ENCODE results near the gene MGMT. TPM values are rescaled to one million over a fixed set of nuclear protein-coding genes. Genes with fewer than 3 reads are reported as not detected.

MGMT gene
- polyA plus RNA-seq, 3 donors, result 11.7 to 28.1 (median 22.7) TPM

DNA sequence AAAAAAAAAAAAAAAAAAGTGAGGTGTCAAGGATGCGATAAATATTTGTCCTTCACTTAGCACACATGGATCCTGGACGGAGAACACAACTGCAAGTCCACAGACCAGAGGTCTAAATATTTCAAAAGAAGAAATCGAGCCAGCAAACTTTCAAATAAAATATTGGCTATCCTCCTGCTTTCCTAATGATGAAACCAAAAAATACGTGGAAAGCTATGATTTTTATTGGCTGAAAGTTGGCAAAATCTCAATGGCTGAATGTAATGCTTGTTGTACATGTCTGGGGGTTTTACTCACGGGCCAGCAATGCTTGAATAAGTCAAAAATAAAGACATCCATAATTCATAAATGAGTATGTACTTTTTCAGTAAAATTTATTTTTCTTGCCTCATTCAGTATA is 19.0 kb upstream of the MGMT start:
- no peak overlapping the region for H3K27ac ChIP-seq (ENCODE audit: low read depth, low read length)
- 74 to 87% (median 77%) methylated on average over 5 of the region's 5 CpGs for WGBS, 3 donors

DNA sequence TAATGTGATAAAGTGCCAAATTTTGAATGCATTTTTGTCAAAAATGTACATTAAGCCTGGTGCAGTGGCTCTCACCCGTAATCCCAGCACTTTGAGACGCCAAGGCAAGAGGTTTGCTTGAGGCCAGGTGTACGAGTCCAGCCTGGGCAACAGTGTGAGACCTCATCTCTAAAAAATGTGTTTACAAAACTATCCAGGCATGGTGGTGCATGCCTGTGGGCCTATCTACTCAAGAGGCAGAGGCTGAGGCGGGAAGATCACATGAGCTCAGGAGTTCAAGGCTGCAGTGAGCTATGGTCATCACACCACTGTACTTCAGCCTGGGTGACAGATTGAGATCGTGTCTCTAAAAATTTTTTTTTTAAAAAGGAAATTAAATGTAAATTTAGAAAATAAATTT is 18.5 kb upstream of the MGMT start:
- no peak overlapping the region for H3K27ac ChIP-seq (ENCODE audit: low read depth, low read length)
- 90 to 96% (median 96%) methylated on average over 5 of the region's 5 CpGs for WGBS, 3 donors

DNA sequence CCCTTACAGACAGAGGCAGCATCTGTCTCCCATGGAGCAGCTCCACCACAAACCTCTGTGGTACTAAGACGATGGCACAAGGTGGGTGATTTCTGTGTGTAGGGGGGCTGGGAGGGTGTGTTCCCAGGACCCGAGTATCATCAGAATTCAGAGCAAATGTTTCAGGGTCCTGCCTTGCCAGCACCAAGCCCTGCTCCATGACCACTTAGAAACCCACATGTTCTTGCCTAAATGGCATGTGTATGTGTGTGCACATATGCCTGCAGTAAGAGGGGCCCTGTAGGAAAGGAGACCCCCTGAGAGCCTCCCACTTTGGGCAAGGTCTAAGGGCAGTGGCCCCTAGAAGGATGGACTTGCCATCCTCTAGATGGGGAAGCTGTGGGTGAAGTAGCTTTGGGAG is 17.1 kb upstream of the MGMT start:
- H3K27ac ChIP-seq (ENCODE audit: low read depth, low read length), result no peak overlapping the region
- WGBS, 3 donors, result 70 to 87% (median 82%) methylated on average over 2 of the region's 2 CpGs

DNA sequence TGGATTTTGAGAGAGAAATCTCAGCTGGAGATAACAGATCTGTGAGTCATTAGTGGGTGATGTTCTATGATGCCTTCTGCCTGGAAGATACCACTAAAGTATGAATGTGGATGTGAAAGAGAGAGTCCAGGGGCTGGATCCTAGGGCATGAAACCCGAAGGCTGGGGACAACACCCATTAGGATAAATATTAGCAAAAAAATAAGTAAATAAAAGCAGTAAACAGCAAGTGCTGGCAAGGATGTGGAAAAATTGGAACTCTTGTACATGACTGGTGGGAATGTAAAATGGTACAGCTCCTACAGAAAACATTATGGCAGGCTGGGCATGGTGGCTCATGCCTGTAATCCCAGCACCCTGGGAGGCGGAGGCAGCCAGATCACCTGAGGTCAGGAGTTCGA is 16.6 kb upstream of the MGMT start:
- no peak overlapping the region for H3K27ac ChIP-seq (ENCODE audit: low read depth, low read length)
- WGBS, 3 donors, result 90 to 95% (median 90%) methylated on average over 3 of the region's 3 CpGs

DNA sequence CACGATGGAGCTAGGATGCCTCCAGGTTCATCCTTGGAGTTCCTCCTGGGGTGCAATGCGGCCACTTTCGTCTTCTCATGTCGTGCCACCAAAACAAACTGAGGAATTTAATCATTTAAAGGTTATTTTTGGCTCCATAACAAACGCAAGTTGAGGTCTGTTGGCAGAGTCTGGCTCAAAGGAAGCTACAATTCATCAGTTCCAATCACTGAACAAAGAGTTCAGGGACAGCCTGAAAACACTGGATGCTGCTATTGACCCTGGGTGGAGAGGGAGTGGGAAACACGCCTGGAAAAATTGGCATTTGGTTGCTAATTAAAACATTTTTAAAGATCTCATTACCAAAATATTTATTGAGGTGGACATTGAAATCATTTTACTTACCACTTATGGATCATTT is 11.4 kb upstream of the MGMT start:
- H3K27ac ChIP-seq (ENCODE audit: low read depth, low read length), result no peak overlapping the region
- WGBS, 3 donors, result 59 to 68% (median 67%) methylated on average over 6 of the region's 6 CpGs

DNA sequence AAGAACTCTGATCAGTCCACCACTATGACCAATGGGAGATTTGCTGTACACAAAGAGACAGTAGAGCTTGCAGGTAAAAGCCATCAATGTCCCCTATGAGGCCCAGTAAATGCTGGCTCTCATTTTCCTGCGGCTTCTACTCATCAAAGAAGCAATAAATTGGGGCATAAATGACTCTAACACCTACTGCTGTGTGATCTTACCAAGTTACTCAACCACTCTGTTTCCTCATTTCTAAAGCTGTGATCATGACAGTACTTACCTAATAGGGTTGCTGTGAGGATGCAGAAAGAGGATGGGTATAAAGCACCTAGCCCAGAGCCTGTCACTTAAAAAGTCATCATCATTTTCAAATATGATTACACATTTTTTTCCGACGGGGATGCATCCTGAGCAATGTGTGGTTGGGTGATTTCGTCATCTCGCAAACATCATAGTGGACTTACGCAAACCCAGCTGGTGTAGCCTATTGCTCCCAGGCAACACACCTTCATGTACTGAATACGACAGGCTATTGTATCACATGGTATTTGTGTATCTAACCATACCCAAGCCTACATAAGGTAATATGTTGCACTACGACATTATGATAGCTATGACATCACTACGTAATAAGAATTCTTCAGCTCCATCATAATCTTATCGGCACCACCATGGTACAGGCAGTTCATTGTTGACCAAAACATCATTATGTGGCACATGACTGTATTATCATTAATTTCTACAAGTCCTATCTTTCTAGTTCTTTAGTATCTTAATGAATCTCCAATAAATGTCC is 7.1 kb upstream of the MGMT start:
- no peak overlapping the region for H3K27ac ChIP-seq (ENCODE audit: low read depth, low read length)
- WGBS, 3 donors, result 78 to 87% (median 87%) methylated on average over 10 of the region's 10 CpGs

DNA sequence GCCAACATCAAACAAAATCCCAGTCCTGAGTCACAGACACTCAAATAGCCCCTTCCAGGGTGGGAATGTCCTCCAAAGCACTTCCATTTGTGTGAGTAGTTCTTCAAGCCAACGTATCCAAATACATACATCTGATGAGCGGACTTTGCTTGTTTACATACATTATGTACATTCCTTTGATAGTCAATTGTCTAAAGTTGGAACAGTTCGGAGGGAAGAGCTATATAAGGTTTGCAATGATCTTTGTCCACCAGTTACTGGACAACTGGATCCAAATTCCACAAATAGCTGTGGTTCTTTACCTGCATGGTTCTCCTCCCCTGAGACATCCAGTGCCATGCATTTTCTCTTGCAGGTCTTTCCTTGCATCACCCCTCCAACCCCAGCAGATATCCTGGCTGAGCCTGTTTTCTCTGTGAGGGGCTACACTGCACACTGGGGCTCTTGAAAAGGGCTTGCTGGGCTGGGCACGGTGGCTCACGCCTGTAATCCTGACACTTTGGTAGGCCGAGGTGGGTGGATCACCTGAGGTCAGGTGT is 4.7 kb upstream of the MGMT start:
- no peak overlapping the region for H3K27ac ChIP-seq (ENCODE audit: low read depth, low read length)
- WGBS, 3 donors, result 83 to 94% (median 93%) methylated on average over 6 of the region's 6 CpGs

DNA sequence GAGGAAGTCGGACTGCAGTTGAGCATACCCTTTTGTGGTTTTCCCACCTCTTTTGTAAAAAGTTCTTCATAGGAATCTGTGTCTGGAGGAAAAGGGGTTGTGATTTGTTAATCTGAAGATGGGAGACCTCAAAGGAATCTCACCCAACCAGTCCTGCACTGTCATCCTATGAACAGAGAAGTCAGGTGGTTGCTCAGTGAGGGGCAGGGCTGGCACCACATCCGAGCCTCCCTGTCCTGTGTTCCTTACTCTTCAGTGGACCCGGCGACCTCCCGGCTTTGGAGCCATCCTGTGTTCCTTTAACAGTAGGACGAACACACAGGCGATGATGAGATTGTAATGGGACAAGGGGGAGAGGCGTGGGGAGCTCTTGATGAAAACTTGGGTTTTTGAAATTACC is 2.8 kb upstream of the MGMT start:
- H3K27ac ChIP-seq (ENCODE audit: low read depth, low read length), result no peak overlapping the region
- 81 to 96% (median 92%) methylated on average over 8 of the region's 8 CpGs for WGBS, 3 donors

DNA sequence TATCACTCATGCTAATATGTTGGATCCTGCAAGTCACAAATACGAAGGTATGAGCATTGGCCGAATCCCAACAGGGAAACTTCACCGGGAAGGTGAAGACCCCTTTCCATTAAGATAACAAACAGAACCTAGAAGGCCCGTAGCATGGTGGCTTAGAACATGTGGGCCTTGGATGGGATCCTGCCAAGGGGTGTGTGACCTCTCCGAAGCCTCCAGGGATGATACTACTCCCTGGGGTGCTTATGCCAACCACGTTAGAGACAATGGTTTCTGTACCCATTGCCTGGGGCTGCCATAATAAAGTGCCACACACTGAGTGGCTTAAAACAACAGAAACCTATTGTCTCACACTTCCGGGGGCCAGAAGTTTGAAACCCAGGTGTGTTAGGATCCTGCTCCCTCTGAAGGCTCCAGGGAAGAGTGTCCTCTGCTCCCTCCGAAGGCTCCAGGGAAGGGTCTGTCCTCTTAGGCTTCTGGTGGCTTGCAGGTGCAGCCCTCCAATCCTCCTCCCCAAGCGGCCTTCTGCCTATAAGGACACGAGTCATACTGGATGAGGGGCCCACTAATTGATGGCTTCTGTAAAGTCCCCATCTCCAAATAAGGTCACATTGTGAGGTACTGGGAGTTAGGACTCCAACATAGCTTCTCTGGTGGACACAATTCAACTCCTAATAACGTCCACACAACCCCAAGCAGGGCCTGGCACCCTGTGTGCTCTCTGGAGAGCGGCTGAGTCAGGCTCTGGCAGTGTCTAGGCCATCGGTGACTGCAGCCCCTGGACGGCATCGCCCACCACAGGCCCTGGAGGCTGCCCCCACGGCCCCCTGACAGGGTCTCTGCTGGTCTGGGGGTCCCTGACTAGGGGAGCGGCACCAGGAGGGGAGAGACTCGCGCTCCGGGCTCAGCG is 992 bp upstream of the MGMT start:
- no peak overlapping the region for H3K27ac ChIP-seq (ENCODE audit: low read depth, low read length)
- WGBS, 3 donors, result 71 to 83% (median 78%) methylated on average over 21 of the region's 21 CpGs

DNA sequence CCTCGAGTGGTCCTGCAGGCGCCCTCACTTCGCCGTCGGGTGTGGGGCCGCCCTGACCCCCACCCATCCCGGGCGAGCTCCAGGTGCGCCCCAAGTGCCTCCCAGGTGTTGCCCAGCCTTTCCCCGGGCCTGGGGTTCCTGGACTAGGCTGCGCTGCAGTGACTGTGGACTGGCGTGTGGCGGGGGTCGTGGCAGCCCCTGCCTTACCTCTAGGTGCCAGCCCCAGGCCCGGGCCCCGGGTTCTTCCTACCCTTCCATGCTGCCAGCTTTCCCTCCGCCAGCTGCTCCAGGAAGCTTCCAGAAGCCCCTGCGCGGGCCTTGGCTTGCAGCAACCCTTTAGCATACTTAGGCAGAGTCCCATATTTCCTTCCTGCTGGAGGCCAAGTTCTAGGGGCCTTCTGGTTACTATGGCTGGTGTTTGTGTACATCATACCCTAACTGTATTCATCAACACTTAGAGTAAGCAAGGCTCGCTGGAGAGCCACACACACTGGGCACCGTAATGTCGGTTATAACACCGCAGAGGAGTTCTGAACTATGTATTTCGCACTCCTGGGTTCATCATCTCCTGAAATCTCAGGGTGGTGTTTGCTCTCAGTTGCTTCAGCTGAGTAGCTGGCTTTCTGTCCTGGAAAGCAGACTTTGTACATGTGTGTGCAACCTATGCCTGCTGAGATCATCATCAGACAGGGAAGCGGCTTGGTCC is 471 bp downstream of the MGMT start:
- no peak overlapping the region for H3K27ac ChIP-seq (ENCODE audit: low read depth, low read length)
- WGBS, 3 donors, result 23 to 32% (median 32%) methylated on average over 23 to 25 of the region's 25 CpGs

DNA sequence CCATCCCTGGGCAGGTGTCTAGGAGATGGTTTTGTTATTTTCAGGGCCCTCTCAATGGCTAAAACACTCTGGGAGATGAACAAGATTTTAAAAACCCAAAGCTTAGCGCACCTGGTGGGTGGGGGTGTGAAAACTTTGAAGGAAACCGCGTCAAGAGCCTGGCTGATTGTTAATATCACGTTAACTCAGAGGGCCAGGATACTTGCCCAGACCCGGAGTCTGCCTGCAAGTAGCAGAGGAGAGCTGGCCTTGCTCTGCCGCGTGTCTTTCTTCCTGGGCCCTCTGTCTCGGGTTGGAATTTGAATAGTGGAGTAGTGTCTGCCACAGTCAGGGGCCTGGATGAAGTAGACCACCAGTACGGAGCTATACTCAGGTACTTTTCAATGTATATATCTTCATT is 1.1 kb downstream of the MGMT start:
- H3K27ac ChIP-seq (ENCODE audit: low read depth, low read length), result no peak overlapping the region
- WGBS, 3 donors, result 88 to 94% (median 92%) methylated on average over 9 of the region's 9 CpGs

DNA sequence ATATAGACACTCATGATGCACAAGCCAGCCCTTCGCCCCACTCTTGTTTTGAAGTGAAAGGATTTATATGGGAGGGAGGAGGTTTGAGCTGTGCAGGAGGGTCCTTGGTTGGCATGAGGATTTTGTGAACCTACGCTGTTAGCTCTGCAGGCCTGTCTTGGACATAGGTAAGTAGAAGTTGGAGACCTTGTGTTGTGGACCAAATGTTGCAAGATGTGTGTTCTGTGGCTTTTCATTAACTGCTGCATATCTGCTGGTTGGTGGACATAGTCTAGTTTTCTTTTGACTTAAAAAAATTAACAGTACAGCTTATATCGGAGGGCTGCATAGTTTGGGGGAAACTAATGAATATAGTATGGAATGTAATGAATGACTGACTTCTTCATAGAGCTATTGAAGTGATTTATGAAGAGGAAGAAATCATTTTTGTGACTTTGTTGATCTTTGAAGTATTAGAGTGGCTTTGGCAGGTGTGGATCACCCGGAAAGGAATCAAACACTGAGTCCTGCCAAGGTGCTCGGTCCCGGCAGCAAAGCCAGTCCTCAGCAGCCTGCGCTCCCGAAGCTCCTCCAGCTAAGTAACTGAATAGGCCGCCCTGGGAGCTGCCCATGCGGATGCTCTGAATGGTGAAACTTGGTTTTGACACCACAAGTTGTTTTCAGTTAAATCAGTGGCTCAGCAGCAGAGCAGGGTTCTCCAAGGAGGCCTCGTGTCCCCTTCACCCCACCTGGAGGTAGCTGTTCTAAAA is 3.2 kb downstream of the MGMT start:
- WGBS, 3 donors, result 39 to 77% (median 76%) methylated on average over 11 of the region's 11 CpGs
- no peak overlapping the region for H3K27ac ChIP-seq (ENCODE audit: low read depth, low read length)

DNA sequence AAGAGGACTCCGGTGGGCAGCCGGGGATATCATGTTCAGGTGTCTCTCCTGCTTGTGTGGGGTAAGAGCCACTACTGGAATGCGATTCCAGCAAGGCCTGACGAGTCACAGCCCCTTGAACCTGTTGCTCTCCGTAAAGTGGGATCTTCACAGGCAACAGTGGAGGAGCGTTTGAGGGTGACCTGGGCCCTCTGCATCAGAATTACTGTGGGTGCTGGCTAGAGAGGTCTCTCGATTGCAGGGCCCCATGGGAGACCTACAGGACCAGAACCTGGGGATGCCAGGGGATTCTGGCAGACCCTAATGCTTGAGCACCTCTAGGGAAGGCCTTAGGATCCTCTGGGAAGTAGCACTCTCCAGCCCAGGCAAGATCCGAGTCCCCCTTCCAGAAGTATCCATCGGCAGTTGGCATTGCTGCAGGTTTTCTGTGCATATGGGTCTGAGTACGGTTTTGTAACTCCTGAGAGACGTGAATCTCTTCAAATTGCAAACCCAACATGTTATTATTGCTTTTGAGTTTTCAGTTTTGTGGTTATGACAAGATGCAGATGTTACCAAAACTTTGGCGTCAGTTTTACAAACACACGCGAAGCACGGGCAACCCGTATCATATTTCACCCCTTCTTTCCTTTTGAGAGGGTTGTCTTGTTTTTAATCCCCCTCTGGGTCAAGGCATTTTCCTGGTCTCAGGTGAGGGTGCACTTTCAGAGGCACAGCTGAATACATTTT is 4.6 kb downstream of the MGMT start:
- no peak overlapping the region for H3K27ac ChIP-seq (ENCODE audit: low read depth, low read length)
- 91 to 95% (median 93%) methylated on average over 16 of the region's 16 CpGs for WGBS, 3 donors

DNA sequence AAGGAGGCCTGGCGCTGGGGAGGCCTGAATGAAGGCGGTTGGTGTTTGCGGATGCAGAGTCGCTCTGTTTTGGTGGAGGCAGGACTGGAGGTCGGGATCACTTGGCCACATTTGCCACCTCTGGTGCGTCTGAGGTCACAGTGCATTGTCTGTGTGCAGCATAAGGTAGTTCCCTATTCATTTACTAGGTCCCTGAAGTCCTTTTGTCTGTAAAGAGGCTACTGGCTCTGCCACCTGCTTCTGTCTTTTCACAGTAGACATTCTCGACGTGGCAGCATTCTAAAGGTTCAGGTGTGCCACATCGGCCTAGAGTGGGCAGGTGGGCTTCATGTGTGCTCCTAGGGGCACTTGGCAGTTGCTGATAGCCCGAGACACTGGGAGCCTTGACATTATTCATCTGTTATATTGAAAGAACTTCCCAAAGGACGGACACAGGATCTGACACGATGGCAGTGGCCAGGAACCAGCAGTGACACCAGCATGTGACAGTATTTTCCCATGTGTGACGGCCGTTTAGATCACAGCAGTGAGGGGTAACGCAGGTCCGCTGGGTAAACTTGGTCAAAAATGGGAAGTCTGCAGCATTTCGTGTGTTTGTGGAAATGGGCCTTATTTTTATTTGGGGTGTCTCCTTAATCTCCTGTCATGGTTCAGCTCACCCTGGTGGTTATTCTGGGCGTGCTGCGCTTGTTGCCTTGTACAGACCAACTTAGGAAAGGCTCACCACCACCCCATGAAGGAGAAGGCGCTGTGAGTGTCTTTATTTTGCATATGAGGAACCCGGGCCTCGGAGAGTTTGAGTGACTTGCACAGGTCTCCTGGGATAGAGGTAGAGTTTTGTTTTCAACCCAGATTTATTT is 5.9 kb downstream of the MGMT start:
- 89 to 93% (median 91%) methylated on average over 22 of the region's 22 CpGs for WGBS, 3 donors
- no peak overlapping the region for H3K27ac ChIP-seq (ENCODE audit: low read depth, low read length)

DNA sequence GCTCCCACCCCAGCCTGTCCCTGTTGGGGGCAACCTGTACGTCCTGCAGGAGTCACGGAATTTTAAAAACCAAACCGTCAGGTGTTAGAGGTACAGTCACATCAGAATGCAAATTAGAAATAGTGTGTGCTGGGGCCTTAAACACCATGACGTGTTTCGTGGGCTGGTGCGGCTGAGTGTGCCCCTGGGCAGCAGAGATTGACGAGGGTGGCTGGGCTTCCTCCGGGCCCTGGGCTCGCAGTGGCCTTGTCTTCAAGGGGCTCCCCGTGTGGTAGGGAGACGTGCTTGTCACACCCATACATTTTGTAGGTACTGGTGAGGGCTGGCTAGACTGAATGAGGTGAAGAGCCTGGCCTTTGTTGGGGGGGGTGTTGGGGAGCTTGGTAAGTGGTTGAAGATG is 7.6 kb downstream of the MGMT start:
- H3K27ac ChIP-seq (ENCODE audit: low read depth, low read length), result no peak overlapping the region
- 91 to 98% (median 94%) methylated on average over 11 of the region's 11 CpGs for WGBS, 3 donors

DNA sequence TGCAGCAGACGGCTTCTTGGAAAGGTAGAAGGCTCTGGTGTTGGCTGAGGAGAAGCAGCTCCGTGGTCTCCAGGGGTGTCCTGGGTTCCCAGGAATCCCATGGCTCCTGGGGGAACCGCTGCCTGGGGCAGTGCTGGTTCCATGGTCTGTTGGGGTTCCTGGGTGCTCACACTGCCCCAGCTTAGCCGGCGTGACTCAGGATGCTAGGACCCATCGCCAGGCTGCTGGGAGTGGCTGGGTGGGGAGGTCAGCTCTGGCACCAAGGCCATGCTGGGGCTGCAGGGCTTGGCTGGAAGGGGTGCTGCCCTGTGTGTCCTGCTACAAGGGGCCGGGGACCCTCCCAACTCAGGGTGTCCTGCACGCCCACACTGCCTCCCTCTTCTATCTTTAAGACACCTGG is 9.4 kb downstream of the MGMT start:
- no peak overlapping the region for H3K27ac ChIP-seq (ENCODE audit: low read depth, low read length)
- WGBS, 3 donors, result 94 to 96% (median 96%) methylated on average over 8 of the region's 8 CpGs

DNA sequence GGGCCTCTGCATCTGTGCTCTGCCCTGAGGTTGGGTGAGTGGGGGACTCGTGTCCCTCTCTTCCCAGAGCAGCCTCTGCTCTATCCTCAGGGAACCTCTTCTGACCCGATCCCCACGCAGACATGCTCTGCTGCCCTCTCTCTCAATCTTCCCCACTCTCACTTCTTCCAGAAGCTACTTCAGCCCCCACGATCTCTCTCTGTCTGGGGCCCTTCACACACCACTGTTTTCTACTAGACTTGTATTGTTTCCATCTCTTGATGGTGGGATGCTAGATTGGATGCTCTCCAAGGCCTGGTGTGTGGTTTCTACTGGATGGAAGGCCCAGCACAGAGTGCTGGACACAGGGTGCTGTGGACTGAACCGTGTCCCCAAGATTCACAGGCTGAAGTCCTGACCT is 10.0 kb downstream of the MGMT start:
- H3K27ac ChIP-seq (ENCODE audit: low read depth, low read length), result no peak overlapping the region
- 91 to 95% (median 92%) methylated on average over 5 of the region's 5 CpGs for whole genome bisulfite sequencing, 3 donors
